UCSD-AML1 (cell line): ENCODE measurements around the gene AP1S1.
"Not testable (repeated sequence)": the region's sequence is repeated elsewhere in the genome, so short reads cannot be mapped to it uniquely, and the experiment has no call there.

Experiments used
- DNase-seq: peaks from one replicate; lab custom pipeline; 2025; ENCODE audit not compliant: unreplicated experiment; lab: John Stamatoyannopoulos, UW

AP1S1 gene

DNA sequence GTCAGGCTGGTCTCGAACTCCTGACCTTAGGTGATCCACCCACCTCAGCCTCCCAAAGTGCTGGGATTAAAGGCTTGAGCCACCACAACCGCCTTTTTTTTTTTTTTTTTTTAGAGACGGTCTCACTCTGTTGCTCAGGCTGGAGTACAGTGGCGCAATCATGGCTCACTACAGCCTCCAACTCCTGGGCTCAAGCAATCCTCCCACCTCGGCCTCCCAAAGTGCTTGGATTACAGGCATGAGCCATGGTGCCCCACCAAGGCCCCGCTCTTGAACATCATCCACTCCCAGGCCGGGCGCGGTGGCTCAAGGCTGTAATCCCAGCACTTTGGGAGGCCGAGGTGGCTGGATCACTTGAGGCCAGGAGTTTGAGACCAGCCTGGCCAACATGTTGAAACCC is 45.2 kb downstream of the AP1S1 start:
- DNase-seq, result not testable (repeated sequence)

GRCh38 chr7:101200504-101200861 is 46.2 kb downstream of the AP1S1 start:
- no peak for DNase-seq

DNA sequence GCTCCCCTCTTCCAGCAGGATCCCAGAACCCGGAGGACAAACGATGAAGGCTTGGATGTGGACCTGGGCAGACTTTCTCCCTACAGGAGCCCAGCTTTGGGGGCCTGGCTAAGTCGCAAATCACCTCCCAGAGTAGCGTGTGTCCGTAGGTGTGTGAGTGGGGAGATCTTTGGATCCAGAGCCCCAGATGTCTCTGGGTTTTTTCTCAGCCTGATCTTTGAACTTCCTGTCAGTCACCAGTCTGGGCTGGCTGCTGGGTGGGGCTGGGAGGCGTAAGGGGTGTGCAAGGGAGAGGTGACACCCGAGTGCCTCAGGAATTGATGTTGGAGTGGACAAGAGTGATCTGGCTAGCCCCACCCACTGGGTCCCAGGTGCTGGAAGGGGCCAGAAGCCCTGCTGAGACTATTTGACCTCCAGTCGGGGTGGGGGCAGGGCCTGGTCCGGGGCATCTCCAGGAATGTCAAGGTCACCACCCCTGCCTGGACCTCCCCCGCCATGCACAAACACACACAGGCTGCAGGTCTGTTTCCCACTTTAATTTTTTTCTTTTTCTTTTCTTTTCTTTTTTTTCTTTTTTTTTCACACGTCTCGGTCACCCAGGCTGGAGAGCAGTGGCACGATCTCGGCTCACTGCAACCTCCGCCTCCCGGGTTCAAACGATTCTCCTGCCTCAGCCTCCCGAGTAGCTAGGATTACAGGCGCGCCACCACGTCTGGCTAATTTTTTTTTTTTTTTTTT is 46.8 kb downstream of the AP1S1 start, which contains the start of gene MOGAT3:
Gene MOGAT3, minus strand, starts transcription at position 175 of the 738 bp plus-strand sequence. CDS start 182 bp downstream, outside the sequence.
- no peak for DNase-seq

- no peak for DNase-seq
Measured at GRCh38 chr7:101201695-101202602, 47.7 kb downstream of the AP1S1 start.

DNA sequence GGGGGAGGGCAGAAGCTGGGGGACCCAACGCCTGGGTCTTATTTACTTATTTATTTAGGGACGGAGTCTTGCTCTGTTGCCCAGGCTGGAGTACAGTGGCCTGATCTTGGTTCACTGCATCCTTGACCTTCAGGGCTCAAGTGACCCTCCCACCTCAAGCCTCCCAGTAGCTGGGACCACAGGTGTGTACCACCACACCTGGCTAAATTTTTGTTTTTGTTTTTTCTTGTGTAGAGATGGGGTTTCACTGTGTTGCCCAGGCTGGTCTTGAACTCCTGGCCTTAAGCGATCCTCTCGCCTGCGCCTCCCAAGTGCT is 48.3 kb downstream of the AP1S1 start:
- no peak for DNase-seq

DNA sequence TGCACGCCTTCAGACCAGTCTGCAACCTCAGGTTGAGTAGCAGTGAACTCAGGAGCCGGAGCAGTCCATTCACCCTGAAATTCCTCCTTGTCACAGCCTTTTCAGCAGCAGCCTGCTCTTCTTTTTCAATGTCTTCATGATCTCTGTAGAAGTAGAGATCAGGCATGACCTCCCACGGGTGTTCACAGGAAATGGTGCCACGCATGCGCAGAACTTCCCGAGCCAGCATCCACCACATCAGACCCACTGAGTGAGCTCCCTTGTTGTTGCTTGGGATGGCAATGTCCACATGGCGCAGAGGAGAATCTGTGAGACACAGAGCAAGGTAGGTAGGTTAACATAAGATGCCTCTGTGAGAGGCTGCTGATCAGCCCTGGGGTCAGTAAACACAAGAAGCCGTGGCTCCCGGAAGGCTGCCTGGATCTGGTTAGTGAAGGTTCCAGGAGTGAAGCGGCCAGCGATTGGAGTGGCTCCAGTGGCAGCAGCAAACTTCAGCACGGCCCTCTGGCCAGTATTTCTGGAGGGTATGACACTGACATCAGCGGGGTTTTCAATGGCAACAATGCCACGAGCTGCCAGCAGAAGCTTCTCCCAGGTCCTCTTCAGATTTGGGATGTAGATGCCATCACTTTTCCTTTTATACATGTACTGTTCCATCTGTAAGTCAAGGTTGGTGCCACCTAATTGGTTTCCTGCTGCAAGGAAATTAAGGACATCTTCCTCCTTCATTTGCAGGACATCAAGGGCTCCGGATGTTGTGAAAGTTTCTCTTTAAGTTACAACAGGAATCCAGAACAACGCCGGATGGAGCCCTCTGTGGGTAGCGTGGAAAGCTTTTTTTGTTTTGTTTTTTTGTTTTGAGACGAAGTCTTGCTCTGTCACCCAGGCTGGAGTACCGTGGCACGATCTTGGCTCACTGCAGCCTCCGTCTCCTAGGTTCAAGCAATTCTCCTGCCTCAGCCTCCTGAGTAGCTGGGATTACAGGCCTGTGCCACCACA is 49.8 kb downstream of the AP1S1 start:
- DNase-seq, result peak; percentile 10

DNA sequence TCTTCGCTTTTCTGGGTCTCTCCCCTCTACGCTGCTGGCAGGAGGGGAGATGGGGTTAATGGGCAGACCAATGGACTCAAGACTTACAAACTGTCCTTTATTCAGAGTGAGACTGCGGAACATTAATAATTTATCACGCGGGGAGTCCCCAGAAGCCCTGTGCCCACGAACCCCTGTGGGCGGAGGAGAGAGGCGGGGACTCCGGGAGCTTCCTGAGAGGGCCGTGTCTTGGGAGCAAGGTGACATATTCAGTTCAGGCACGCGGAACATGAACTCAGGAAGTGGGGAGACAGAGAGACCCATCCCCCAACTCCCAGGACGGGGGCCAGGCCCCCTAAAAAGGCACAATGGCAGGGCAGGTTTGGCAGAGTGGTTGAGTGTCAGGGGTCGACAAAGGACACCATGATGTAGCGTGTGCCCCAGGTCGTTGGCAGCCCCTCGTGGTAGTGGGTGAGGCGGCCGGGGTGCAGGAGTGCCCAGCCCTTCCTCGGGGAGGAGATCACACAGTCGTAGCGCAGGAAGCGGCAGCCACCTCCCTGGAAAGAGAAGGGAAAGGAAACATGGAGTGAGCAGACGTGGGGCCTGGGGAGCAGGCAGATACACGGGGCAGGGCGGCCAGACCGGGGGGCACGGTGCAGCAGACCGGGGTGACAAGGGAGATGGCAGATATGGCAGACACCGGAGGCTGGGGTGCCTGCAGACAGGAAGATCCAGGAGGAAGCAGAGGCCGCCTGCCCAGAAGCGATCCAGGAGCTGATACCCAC is 51.8 kb downstream of the AP1S1 start:
- DNase-seq, result no peak

DNA sequence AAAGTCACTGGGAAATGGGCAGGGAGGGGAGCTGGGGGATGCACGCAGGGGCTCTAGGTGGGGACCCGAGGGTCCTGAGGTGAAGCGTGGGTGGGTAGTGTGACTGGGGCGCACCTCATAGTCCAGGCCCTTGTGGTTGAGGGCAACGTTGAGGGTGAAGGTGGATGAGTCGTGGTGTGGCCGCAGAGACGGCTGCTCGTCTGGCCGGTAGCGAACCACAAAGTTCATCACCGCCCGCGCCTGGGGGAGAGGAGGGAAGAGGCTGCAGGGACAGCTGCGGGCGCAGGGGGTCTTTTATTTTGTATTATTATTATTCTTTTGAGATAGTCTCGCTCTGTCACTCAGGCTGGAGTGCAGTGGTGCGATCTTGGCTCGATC is 52.4 kb downstream of the AP1S1 start:
- DNase-seq, result no peak

GRCh38 chr7:101207459-101207858 is 53.2 kb downstream of the AP1S1 start:
- DNase-seq, result no peak

- DNase-seq, result no peak
Measured at GRCh38 chr7:101208794-101209193, 54.5 kb downstream of the AP1S1 start.

- DNase-seq, result no peak
Measured at GRCh38 chr7:101210143-101210542, 55.9 kb downstream of the AP1S1 start.
